Measurements from ENCODE around the gene OTULIN. TPM values are rescaled to one million over a fixed set of nuclear protein-coding genes. Genes with fewer than 3 reads are reported as not detected.

Gene OTULIN
- polyA plus RNA-seq, 1 donor (not counting 4 experiments of a cell fraction or from before 2014, with no cell fraction given): 18.3 TPM

DNA sequence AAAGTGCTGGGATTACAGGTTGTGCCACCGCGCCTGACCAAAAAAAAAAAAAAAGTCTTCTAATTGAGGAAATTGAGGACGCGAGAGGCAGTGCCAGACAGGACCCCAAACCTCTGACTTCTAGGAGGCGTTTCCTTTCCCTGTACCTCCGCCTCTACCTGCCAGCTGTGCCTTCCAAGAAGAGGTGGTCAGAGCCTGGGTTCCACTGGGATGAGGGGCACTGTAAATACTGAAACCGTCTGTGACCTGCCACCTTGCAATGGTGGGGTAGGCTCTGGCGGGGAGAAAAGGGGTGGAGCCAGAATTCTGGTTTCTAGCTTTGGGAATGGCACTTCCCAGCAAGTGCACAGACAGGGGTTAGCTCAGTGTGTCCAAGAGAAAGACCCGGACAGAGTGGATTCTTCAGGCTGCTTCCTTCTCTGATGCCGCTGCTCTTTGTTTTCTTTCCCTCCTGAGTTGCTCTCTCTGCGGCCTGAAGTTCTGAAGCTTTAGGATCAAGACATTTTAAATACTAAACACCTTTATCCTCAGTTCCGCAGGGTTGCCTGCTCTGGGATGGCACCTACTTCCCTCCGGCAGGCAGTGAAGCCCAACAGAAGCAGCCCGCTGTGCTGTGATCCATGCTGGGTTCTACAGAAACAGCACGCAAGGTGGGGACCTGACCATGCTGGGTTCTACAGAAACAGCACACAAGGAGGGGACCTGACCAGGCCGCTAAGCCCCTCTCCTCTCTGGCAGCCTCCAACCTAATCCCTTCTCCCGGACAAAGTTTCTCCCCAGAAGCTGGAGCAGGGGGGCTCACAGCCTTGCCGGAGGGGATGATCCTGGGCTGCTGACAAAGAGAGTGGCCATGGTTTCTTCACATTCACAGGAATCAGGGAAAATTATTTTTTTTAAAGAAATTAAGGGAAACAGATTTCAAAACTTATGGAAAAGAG, 65.2 kb downstream of the OTULIN start:
- Histone ChIP-seq H3K9ac (ENCODE audit: control insufficient read depth, extremely low read depth, insufficient read depth, low read length) (no peak overlapping the region), H3K9me3 (ENCODE audit: control insufficient read depth, low read depth, low read length) (no peaks in the 10 kb centered on the region), H4K20me1 (ENCODE audit: control insufficient read depth, extremely low read depth, insufficient read depth, low read length) (no peaks in the 10 kb centered on the region), H3K9me1 (ENCODE audit: control insufficient read depth, extremely low read depth, insufficient read depth, low read length) (no peaks in the 10 kb centered on the region), H3K27me3 (ENCODE audit: control insufficient read depth, extremely low read depth, insufficient read depth, low read length) (no peaks in the 10 kb centered on the region), H2AFZ (ENCODE audit: control insufficient read depth, low read length) (no peak overlapping the region), H3K4me3 (ENCODE audit: control insufficient read depth in 2 of 3, extremely low read depth in 1 of 3, insufficient read depth in 2 of 3, low read depth in 1 of 3, low read length in 3 of 3) (no peak overlapping the region), H3K36me3 (ENCODE audit: control insufficient read depth in 2 of 2, extremely low read depth in 1 of 2, insufficient read depth in 2 of 2, low read length in 2 of 2) (no peaks in the 10 kb centered on the region), H3K4me1 (ENCODE audit: control insufficient read depth, extremely low read depth, insufficient read depth, low read length) (peaks cover 6% of the 10 kb centered on the region), H3K4me2 (ENCODE audit: control insufficient read depth, extremely low read depth, insufficient read depth, low read depth, low read length) (no peak overlapping the region), H3K27ac (ENCODE audit: control insufficient read depth, insufficient read depth, low read length) (no peak overlapping the region), H3K79me2 (ENCODE audit: control insufficient read depth, insufficient read depth, low read length) (no peaks in the 10 kb centered on the region)
- DNase-seq (ENCODE audit: low read depth, low spot score) (no peak), FAIRE-seq (no peak)
- dilution Hi-C loops (cut with MboI; ENCODE audit: extremely low pct_ligation_motif_present, low sequenced_read_pairs): no loop called here
- no peak for TF ChIP-seq EZH2 (IDR thresholded peaks at IDR 0.05; ENCODE audit: low read length)
- TF ChIP-seq, protein P1, sequence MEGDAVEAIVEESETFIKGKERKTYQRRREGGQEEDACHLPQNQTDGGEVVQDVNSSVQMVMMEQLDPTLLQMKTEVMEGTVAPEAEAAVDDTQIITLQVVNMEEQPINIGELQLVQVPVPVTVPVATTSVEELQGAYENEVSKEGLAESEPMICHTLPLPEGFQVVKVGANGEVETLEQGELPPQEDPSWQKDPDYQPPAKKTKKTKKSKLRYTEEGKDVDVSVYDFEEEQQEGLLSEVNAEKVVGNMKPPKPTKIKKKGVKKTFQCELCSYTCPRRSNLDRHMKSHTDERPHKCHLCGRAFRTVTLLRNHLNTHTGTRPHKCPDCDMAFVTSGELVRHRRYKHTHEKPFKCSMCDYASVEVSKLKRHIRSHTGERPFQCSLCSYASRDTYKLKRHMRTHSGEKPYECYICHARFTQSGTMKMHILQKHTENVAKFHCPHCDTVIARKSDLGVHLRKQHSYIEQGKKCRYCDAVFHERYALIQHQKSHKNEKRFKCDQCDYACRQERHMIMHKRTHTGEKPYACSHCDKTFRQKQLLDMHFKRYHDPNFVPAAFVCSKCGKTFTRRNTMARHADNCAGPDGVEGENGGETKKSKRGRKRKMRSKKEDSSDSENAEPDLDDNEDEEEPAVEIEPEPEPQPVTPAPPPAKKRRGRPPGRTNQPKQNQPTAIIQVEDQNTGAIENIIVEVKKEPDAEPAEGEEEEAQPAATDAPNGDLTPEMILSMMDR (optimal IDR thresholded peaks at IDR 0.05 in 1 of 3, IDR thresholded peaks at IDR 0.05 in 1 of 3, conservative IDR thresholded peaks at IDR 0.05 in 1 of 3; ENCODE audit: extremely low read depth in 1 of 3, insufficient read depth in 2 of 3, low read length in 3 of 3): no peak

DNA sequence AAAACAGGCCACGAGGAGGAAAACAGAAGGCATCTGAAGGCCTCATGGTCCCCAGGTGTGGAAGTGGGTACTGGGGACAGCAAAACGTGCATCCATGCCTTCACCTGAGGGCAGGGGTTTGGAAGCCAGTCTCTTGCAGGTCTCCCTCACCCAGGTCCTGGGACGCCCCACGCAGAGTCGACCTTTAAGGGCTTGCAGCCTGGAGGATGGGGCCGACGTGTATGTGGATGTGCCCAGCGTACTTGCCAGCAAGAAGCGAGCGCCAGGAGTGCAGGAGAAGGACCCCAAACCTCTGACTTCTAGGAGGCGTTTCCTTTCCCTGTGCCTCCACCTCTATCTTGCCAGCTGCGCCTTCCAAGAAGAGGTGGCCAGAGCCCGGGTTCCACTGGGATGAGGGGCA, 65.9 kb downstream of the OTULIN start:
- H4K20me1 ChIP-seq (ENCODE audit: control insufficient read depth, extremely low read depth, insufficient read depth, low read length): no peaks in the 10 kb centered on the region
- no peak overlapping the region for H2AFZ ChIP-seq (ENCODE audit: control insufficient read depth, low read length)
- DNase-seq (ENCODE audit: low read depth, low spot score) (no peak), FAIRE-seq (no peak)
- no peak overlapping the region for H3K27ac ChIP-seq (ENCODE audit: control insufficient read depth, insufficient read depth, low read length)
- TF ChIP-seq, protein P1 (optimal IDR thresholded peaks at IDR 0.05 in 1 of 3, IDR thresholded peaks at IDR 0.05 in 1 of 3, conservative IDR thresholded peaks at IDR 0.05 in 1 of 3; ENCODE audit: extremely low read depth in 1 of 3, insufficient read depth in 2 of 3, low read length in 3 of 3): no peak
- TF ChIP-seq EZH2 (IDR thresholded peaks at IDR 0.05; ENCODE audit: low read length): no peak
- H3K9me1 ChIP-seq (ENCODE audit: control insufficient read depth, extremely low read depth, insufficient read depth, low read length): no peaks in the 10 kb centered on the region
- H3K4me3 ChIP-seq (ENCODE audit: control insufficient read depth in 2 of 3, extremely low read depth in 1 of 3, insufficient read depth in 2 of 3, low read depth in 1 of 3, low read length in 3 of 3): no peak overlapping the region
- H3K36me3 ChIP-seq (ENCODE audit: control insufficient read depth in 2 of 2, extremely low read depth in 1 of 2, insufficient read depth in 2 of 2, low read length in 2 of 2): no peaks in the 10 kb centered on the region
- dilution Hi-C loops (cut with MboI; ENCODE audit: extremely low pct_ligation_motif_present, low sequenced_read_pairs): no loop called here
- no peaks in the 10 kb centered on the region for H3K27me3 ChIP-seq (ENCODE audit: control insufficient read depth, extremely low read depth, insufficient read depth, low read length)
- no peak overlapping the region for H3K9ac ChIP-seq (ENCODE audit: control insufficient read depth, extremely low read depth, insufficient read depth, low read length)
- no peaks in the 10 kb centered on the region for H3K79me2 ChIP-seq (ENCODE audit: control insufficient read depth, insufficient read depth, low read length)
- no peaks in the 10 kb centered on the region for H3K9me3 ChIP-seq (ENCODE audit: control insufficient read depth, low read depth, low read length)
- H3K4me2 ChIP-seq (ENCODE audit: control insufficient read depth, extremely low read depth, insufficient read depth, low read depth, low read length): no peak overlapping the region
- H3K4me1 ChIP-seq (ENCODE audit: control insufficient read depth, extremely low read depth, insufficient read depth, low read length): peaks cover 6% of the 10 kb centered on the region
